GM10266 (cell line): ENCODE results near the gene UBXN11.
A peak's percentile ranks its signal among the peaks of the same experiment; 100 is the strongest.

Experiments
- DNase-seq: peaks from one replicate; pipeline ENCODE4 v3.0.0; 2012; ENCODE audit errors: extremely low spot score
- CTCF ChIP-seq: IDR thresholded peaks from 2 replicates; pipeline ENCODE4 v1.5.1; 2012; ENCODE audit warnings: mild to moderate bottlenecking, low read depth; ENCODE audit not compliant: control insufficient read depth, insufficient read depth; ENCODE audit errors: missing control alignments

UBXN11 gene

GRCh38 chr1:26285366-26286063 is 20.9 kb downstream of the UBXN11 start:
- DNase-seq: peak; percentile 47
- TF ChIP-seq CTCF: peak; percentile 50

- TF ChIP-seq CTCF: peak; percentile 88
- peak; percentile 77 for DNase-seq
Observed at GRCh38 chr1:26284597-26285347, 21.7 kb downstream of the UBXN11 start.

GRCh38 chr1:26283871-26284596 is 22.4 kb downstream of the UBXN11 start:
- DNase-seq: no peak

DNA sequence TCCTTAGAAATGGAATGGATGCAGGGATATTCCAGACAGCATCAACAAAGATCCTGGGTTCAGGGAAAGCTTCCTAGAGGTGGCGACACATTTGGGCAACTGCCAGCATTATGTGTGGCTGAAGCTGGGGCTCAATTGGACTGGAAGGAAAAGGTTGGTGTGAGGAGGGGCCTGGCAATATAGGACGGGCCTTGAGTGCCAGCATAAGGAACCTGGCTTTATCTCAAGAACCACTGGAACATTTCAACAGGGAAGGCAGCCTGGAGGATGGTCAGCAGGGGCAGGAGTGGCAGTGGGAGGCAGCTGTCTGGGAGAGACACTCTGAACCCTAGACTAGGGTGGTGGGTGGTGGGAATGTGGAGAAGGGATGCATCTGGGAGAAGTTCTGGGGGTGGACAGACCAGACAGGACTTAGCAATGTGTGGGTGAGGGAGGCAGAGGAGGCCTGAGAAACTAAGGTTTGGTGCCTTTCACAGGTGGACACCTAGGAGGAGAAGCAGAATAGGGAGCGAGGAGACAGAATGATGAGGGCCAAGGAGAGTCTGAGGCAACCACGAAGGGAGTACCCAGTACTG is 23.1 kb downstream of the UBXN11 start:
- no peak for TF ChIP-seq CTCF
- no peak for DNase-seq

More at GRCh38 chr1:26283871-26284596, 22.4 kb downstream of the UBXN11 start:
- no peak for TF ChIP-seq CTCF

DNA sequence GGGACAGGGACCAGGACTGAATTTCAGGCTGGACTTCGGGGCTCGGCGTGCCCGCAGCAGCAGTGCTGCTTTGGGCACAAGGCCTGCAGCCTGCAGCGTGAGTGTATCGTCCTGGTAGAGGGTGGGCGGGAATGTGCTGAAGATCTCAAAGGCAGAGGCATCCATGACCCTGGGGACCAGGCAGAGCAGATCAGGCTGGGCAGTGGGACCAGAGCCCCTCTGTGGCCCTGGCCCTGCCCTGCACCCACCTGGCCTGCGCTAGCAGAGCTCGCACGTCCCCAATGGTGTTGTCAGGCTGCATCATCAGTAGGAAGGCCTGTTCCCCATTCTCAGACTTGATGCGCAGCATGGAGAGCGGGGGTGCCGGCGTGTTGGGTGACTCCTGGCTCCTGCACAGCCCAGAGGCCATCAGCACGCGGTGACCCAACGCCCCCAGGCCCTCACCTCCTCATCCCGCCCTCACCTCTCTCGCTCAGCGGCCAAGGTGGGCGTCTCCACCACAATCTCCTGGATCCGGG is 24.0 kb downstream of the UBXN11 start:
- no peak for TF ChIP-seq CTCF
- no peak for DNase-seq

- DNase-seq: no peak
- TF ChIP-seq CTCF: no peak
Observed at GRCh38 chr1:26281971-26282370, 24.5 kb downstream of the UBXN11 start.
